Muscle layer of colon (tissue), 2 donors: ENCODE measurements around the gene RHBDF2.
A peak's percentile ranks its signal among the peaks of the same experiment; 100 is the strongest.

Source experiments
- H3K27ac ChIP-seq: one replicate; pipeline ENCODE4 v1.7.0; 2013; ENCODE audit warnings: low read depth, mild to moderate bottlenecking, low read length, moderate library complexity
- H3K27me3 ChIP-seq, 2 donors: one replicate each; pipeline ENCODE4 v1.7.0; 2013; ENCODE audit warnings: low read length in 2 of 2, mild to moderate bottlenecking in 2 of 2; ENCODE audit not compliant: insufficient read depth in 2 of 2, control insufficient read depth in 1 of 2
- H3K36me3 ChIP-seq: one replicate; pipeline ENCODE4 v1.7.0; 2013; ENCODE audit warnings: mild to moderate bottlenecking, low read length; ENCODE audit not compliant: insufficient read depth
- H3K4me1 ChIP-seq: one replicate; pipeline ENCODE4 v1.7.0; 2013; ENCODE audit warnings: mild to moderate bottlenecking, low read length; ENCODE audit not compliant: insufficient read depth
- H3K4me3 ChIP-seq, 2 donors: one replicate each; pipeline ENCODE4 v1.7.0; 2013; ENCODE audit warnings: low read length in 2 of 2, low read depth in 1 of 2, mild to moderate bottlenecking in 1 of 2, moderate library complexity in 1 of 2
- H3K9ac ChIP-seq: one replicate; pipeline ENCODE4 v1.7.0; 2013; ENCODE audit warnings: low read length
- H3K9me3 ChIP-seq: one replicate; pipeline ENCODE4 v1.7.0; 2013; ENCODE audit warnings: mild to moderate bottlenecking, low read length
- donor health status: abdominal sarcoma.
- donor health status: Adenocarcinoma of cecum.

Gene RHBDF2

GRCh38 chr17:76502341-76503211 is 1.4 kb upstream of the RHBDF2 start:
- Histone ChIP-seq H3K4me1 (peaks cover 29% of the 10 kb centered on the region), H3K9ac (no peak overlapping the region), H3K36me3 (no peaks in the 10 kb centered on the region), H3K9me3 (no peaks in the 10 kb centered on the region), H3K4me3 (no peak overlapping the region), H3K27me3 (peaks cover 0 to 5% of the 10 kb centered on the region in 2 donors), H3K27ac (no peak overlapping the region)

- peaks cover 32% of the 10 kb centered on the region for H3K4me1 ChIP-seq
- H3K9me3 ChIP-seq: no peaks in the 10 kb centered on the region
- no peak overlapping the region for H3K27ac ChIP-seq
- peak overlapping the region; percentile 34 to 49 for H3K4me3 ChIP-seq
- H3K9ac ChIP-seq: no peak overlapping the region
- peaks cover 0 to 1% of the 10 kb centered on the region in 2 donors for H3K27me3 ChIP-seq
- no peaks in the 10 kb centered on the region for H3K36me3 ChIP-seq
Measured at GRCh38 chr17:76501827-76502307, 644 bp upstream of the RHBDF2 start.

- Histone ChIP-seq H3K27me3 (no peaks in the 10 kb centered on the region), H3K9me3 (no peaks in the 10 kb centered on the region), H3K36me3 (no peaks in the 10 kb centered on the region), H3K4me1 (peaks cover 35% of the 10 kb centered on the region), H3K27ac (peak overlapping the region; percentile 24), H3K9ac (no peak overlapping the region), H3K4me3 (peak overlapping the region; percentile 34 to 49)
Measured at GRCh38 chr17:76500747-76501017, 541 bp downstream of the RHBDF2 start.

- peak overlapping the region in 1 of 2 donors; percentile 49 for H3K4me3 ChIP-seq
- no peaks in the 10 kb centered on the region for H3K9me3 ChIP-seq
- H3K27ac ChIP-seq: no peak overlapping the region
- H3K36me3 ChIP-seq: no peaks in the 10 kb centered on the region
- H3K4me1 ChIP-seq: peaks cover 35% of the 10 kb centered on the region
- H3K27me3 ChIP-seq: no peaks in the 10 kb centered on the region
- no peak overlapping the region for H3K9ac ChIP-seq
Measured at GRCh38 chr17:76500074-76500746, 1.0 kb downstream of the RHBDF2 start.

GRCh38 chr17:76499267-76499667 is 2.0 kb downstream of the RHBDF2 start:
- Histone ChIP-seq H3K4me3 (no peak overlapping the region), H3K27me3 (no peaks in the 10 kb centered on the region), H3K36me3 (no peaks in the 10 kb centered on the region), H3K9me3 (no peaks in the 10 kb centered on the region), H3K4me1 (peaks cover 35% of the 10 kb centered on the region), H3K9ac (no peak overlapping the region), H3K27ac (no peak overlapping the region)

- no peak overlapping the region for H3K27ac ChIP-seq
Measured at GRCh38 chr17:76498876-76499251, 2.4 kb downstream of the RHBDF2 start.

GRCh38 chr17:76497979-76498875 is 3.0 kb downstream of the RHBDF2 start:
- no peaks in the 10 kb centered on the region for H3K9me3 ChIP-seq
- no peaks in the 10 kb centered on the region for H3K36me3 ChIP-seq
- H3K4me3 ChIP-seq: no peak overlapping the region
- peak overlapping the region; percentile 30 for H3K27ac ChIP-seq
- H3K27me3 ChIP-seq: no peaks in the 10 kb centered on the region
- H3K4me1 ChIP-seq: peaks cover 35% of the 10 kb centered on the region
- H3K9ac ChIP-seq: peak overlapping the region; percentile 2

More at GRCh38 chr17:76498876-76499251, 2.4 kb downstream of the RHBDF2 start:
- Histone ChIP-seq H3K4me1 (peaks cover 35% of the 10 kb centered on the region), H3K9ac (no peak overlapping the region), H3K4me3 (no peak overlapping the region), H3K27me3 (no peaks in the 10 kb centered on the region), H3K9me3 (no peaks in the 10 kb centered on the region), H3K36me3 (no peaks in the 10 kb centered on the region)

- no peak overlapping the region for H3K4me3 ChIP-seq
- H3K27ac ChIP-seq: peak overlapping the region; percentile 30
- no peaks in the 10 kb centered on the region for H3K36me3 ChIP-seq
- no peaks in the 10 kb centered on the region for H3K27me3 ChIP-seq
- peaks cover 35% of the 10 kb centered on the region for H3K4me1 ChIP-seq
- H3K9me3 ChIP-seq: no peaks in the 10 kb centered on the region
- H3K9ac ChIP-seq: peak overlapping the region; percentile 2
Measured at GRCh38 chr17:76497699-76497978, 3.6 kb downstream of the RHBDF2 start.

GRCh38 chr17:76496464-76496863 is 4.8 kb downstream of the RHBDF2 start:
- peaks cover 25% of the 10 kb centered on the region for H3K4me1 ChIP-seq
- H3K9me3 ChIP-seq: no peaks in the 10 kb centered on the region
- H3K27me3 ChIP-seq: no peaks in the 10 kb centered on the region
- H3K27ac ChIP-seq: no peak overlapping the region
- no peaks in the 10 kb centered on the region for H3K36me3 ChIP-seq
- no peak overlapping the region for H3K4me3 ChIP-seq
- no peak overlapping the region for H3K9ac ChIP-seq

GRCh38 chr17:76495663-76496400 is 5.4 kb downstream of the RHBDF2 start:
- Histone ChIP-seq H3K9ac (no peak overlapping the region), H3K4me3 (no peak overlapping the region), H3K27me3 (no peaks in the 10 kb centered on the region), H3K27ac (no peak overlapping the region), H3K4me1 (peaks cover 25% of the 10 kb centered on the region), H3K9me3 (no peaks in the 10 kb centered on the region), H3K36me3 (no peaks in the 10 kb centered on the region)
